Globus pallidus (tissue), 1 donor: Measurements from ENCODE around the gene SPRYD4.
"Not testable (repeated sequence)": the region's sequence is repeated elsewhere in the genome, so short reads cannot be mapped to it uniquely, and the experiment has no call there.

Source experiments
- DNase-seq: peaks from one replicate; pipeline ENCODE4 v3.0.0-alpha.2; 2015; ENCODE audit warnings: low spot score

The SPRYD4 gene

GRCh38 chr12:56476972-56477432 lies 8.6 kb downstream of the SPRYD4 start:
- no peak for DNase-seq

GRCh38 chr12:56477521-56478225 lies 9.3 kb downstream of the SPRYD4 start:
- no peak for DNase-seq

GRCh38 chr12:56479625-56480024 lies 11.2 kb downstream of the SPRYD4 start:
- DNase-seq = no peak

- DNase-seq = no peak
These were observed 16.2 kb downstream of the SPRYD4 start for GRCh38 chr12:56484566-56484965.

- DNase-seq = no peak
These were observed 18.3 kb downstream of the SPRYD4 start for GRCh38 chr12:56486694-56487093.

GRCh38 chr12:56487448-56488040 lies 19.2 kb downstream of the SPRYD4 start:
- no peak for DNase-seq

GRCh38 chr12:56488041-56488955 lies 19.9 kb downstream of the SPRYD4 start, which contains the start of gene GLS2:
TSS of gene GLS2 (minus strand) at chr12:56488161. CDS start at chr12:56488118, 43 bp downstream.
- peak; percentile 70 for DNase-seq

GRCh38 chr12:56490360-56490759 lies 22.0 kb downstream of the SPRYD4 start:
- DNase-seq = no peak

- DNase-seq = not testable (repeated sequence)
These were observed 25.2 kb downstream of the SPRYD4 start for GRCh38 chr12:56493409-56494105.

GRCh38 chr12:56494106-56494415 lies 25.7 kb downstream of the SPRYD4 start:
- not testable (repeated sequence) for DNase-seq

- not testable (repeated sequence) for DNase-seq
These were observed 26.1 kb downstream of the SPRYD4 start for GRCh38 chr12:56494481-56494880.

GRCh38 chr12:56496704-56497103 lies 28.3 kb downstream of the SPRYD4 start:
- peak; percentile 28 for DNase-seq

GRCh38 chr12:56498126-56498902 lies 29.9 kb downstream of the SPRYD4 start:
- DNase-seq = not testable (repeated sequence)

GRCh38 chr12:56499452-56499851 lies 31.1 kb downstream of the SPRYD4 start:
- DNase-seq = not testable (repeated sequence)

- not testable (repeated sequence) for DNase-seq
These were observed 31.5 kb downstream of the SPRYD4 start for GRCh38 chr12:56499879-56500278.

GRCh38 chr12:56510786-56511185 lies 42.4 kb downstream of the SPRYD4 start:
- DNase-seq = no peak

GRCh38 chr12:56514014-56514318 lies 45.6 kb downstream of the SPRYD4 start:
- not testable (repeated sequence) for DNase-seq

- DNase-seq = no peak
These were observed 49.5 kb downstream of the SPRYD4 start for GRCh38 chr12:56517854-56518253.

GRCh38 chr12:56518570-56518969 lies 50.2 kb downstream of the SPRYD4 start:
- DNase-seq = no peak

- DNase-seq = no peak
These were observed 51.7 kb downstream of the SPRYD4 start for GRCh38 chr12:56520048-56520447.

- no peak for DNase-seq
These were observed 52.1 kb downstream of the SPRYD4 start for GRCh38 chr12:56520506-56520905.
